ENCODE measurements around the gene ZCCHC8.

GRCh38 chr12:122533856-122534255 is 33.1 kb upstream of the ZCCHC8 start:
- TF ChIP-seq CTCF (optimal IDR thresholded peaks at IDR 0.05 in 1 of 3, IDR thresholded peaks at IDR 0.05 in 1 of 3, conservative IDR thresholded peaks at IDR 0.05 in 1 of 3; ENCODE audit: extremely low read depth in 1 of 3, insufficient read depth in 2 of 3, low read length in 3 of 3) (no peak), EZH2 (IDR thresholded peaks at IDR 0.05; ENCODE audit: low read length) (no peak)
